Lower leg skin (tissue), 3 donors: Measurements from ENCODE around the gene RGS11.

Source experiments
- CTCF ChIP-seq, 3 donors: fragments of 450-650 bp; IDR thresholded peaks; one replicate each; pipeline ENCODE4 v1.5.1; 2016; ENCODE audit warnings: antibody characterized with exemption in 3 of 3, mild to moderate bottlenecking in 3 of 3, moderate library complexity in 2 of 3
- POLR2A ChIP-seq, 2 donors: fragments of 450-650 bp; IDR thresholded peaks; one replicate each; pipeline ENCODE4 v1.6.1; 2016 to 2017; ENCODE audit warnings: antibody characterized with exemption in 2 of 2, mild to moderate bottlenecking in 1 of 2, moderate library complexity in 1 of 2

- TF ChIP-seq CTCF (IDR thresholded peaks at IDR 0.05) (no peak), POLR2A (IDR thresholded peaks at IDR 0.05) (no peak)
These were observed 16.5 kb downstream of the RGS11 start for GRCh38 chr16:259226-259625.
